Trophoblast cell (in vitro differentiated cells and primary cell): ENCODE measurements around the gene STK38L.

Experiments used
- DNase-seq, 2 donors: peaks; one replicate each; pipeline ENCODE4 v3.0.0-alpha.2; 2016
- H2AFZ ChIP-seq: 2 replicates; pipeline ENCODE4 v1.6.1; 2013; ENCODE audit warnings: low read length, moderate library complexity, mild to moderate bottlenecking; ENCODE audit not compliant: insufficient read depth, poor library complexity
- H2AK5ac ChIP-seq: 2 replicates; pipeline ENCODE4 v1.6.1; 2013; ENCODE audit warnings: mild to moderate bottlenecking, low read length
- H2BK120ac ChIP-seq: 2 replicates; pipeline ENCODE4 v1.6.1; 2013; ENCODE audit warnings: low read length, mild to moderate bottlenecking, moderate library complexity; ENCODE audit not compliant: insufficient read depth, poor library complexity
- H2BK12ac ChIP-seq: 2 replicates; pipeline ENCODE4 v1.6.1; 2013; ENCODE audit warnings: mild to moderate bottlenecking, low read length, moderate library complexity
- H2BK5ac ChIP-seq: 2 replicates; pipeline ENCODE4 v1.6.1; 2013; ENCODE audit warnings: low read length, low read depth, moderate library complexity, mild to moderate bottlenecking; ENCODE audit not compliant: poor library complexity
- H3K14ac ChIP-seq: 2 replicates; pipeline ENCODE4 v1.6.1; 2013; ENCODE audit warnings: mild to moderate bottlenecking, low read length
- H3K18ac ChIP-seq: 2 replicates; pipeline ENCODE4 v1.6.1; 2013; ENCODE audit warnings: mild to moderate bottlenecking, low read length
- H3K23ac ChIP-seq: 2 replicates; pipeline ENCODE4 v1.6.1; 2013; ENCODE audit warnings: low read length
- H3K27ac ChIP-seq: 2 replicates; pipeline ENCODE4 v1.5.1; 2013; ENCODE audit warnings: low read depth, mild to moderate bottlenecking, inconsistent platforms, low read length, moderate library complexity
- H3K27me3 ChIP-seq: 2 replicates; pipeline ENCODE4 v1.6.1; 2013; ENCODE audit warnings: inconsistent platforms, mild to moderate bottlenecking, low read length, moderate library complexity; ENCODE audit not compliant: insufficient read depth
- H3K36me3 ChIP-seq, 2 experiments: 1 replicate in 1 of 2; 2 replicates in 1 of 2; pipeline ENCODE4 v1.6.1; 2013; ENCODE audit warnings: low read length in 2 of 2, mild to moderate bottlenecking in 2 of 2, moderate library complexity in 1 of 2; ENCODE audit not compliant: insufficient read depth in 2 of 2, control insufficient read depth in 1 of 2
- H3K4ac ChIP-seq: 2 replicates; pipeline ENCODE4 v1.6.1; 2013; ENCODE audit warnings: low read depth, mild to moderate bottlenecking, low read length, moderate library complexity
- H3K4me1 ChIP-seq, 2 experiments: 1 replicate in 1 of 2; 2 replicates in 1 of 2; pipeline ENCODE4 v1.6.1; 2013; ENCODE audit warnings: low read length in 2 of 2, mild to moderate bottlenecking in 2 of 2, moderate library complexity in 1 of 2; ENCODE audit not compliant: insufficient read depth in 2 of 2, control insufficient read depth in 1 of 2
- H3K4me2 ChIP-seq: 2 replicates; pipeline ENCODE4 v1.6.1; 2013; ENCODE audit warnings: inconsistent platforms, mild to moderate bottlenecking, low read length, moderate library complexity
- H3K4me3 ChIP-seq: 2 replicates; pipeline ENCODE4 v1.5.1; 2013; ENCODE audit warnings: mild to moderate bottlenecking, low read depth, low read length, inconsistent platforms
- H3K79me1 ChIP-seq: one replicate; pipeline ENCODE4 v1.6.1; 2013; ENCODE audit warnings: low read length
- H3K79me2 ChIP-seq: 2 replicates; pipeline ENCODE4 v1.6.1; 2013; ENCODE audit warnings: low read length, mild to moderate bottlenecking; ENCODE audit not compliant: control insufficient read depth, insufficient read depth, poor library complexity
- H3K9ac ChIP-seq: 2 replicates; pipeline ENCODE4 v1.6.1; 2013; ENCODE audit warnings: mild to moderate bottlenecking, low read length
- H3K9me3 ChIP-seq: 2 replicates; pipeline ENCODE4 v1.6.1; 2013; ENCODE audit warnings: low read depth, mild to moderate bottlenecking, control low read depth, inconsistent platforms, low read length; ENCODE audit not compliant: insufficient read depth
- H4K12ac ChIP-seq: 2 replicates; pipeline ENCODE4 v1.6.1; 2013; ENCODE audit warnings: low read depth, mild to moderate bottlenecking, low read length, moderate library complexity
- H4K8ac ChIP-seq: 2 replicates; pipeline ENCODE4 v1.6.1; 2013; ENCODE audit warnings: low read depth, mild to moderate bottlenecking, low read length, moderate library complexity
- H4K91ac ChIP-seq: one replicate; pipeline ENCODE4 v1.6.1; 2013; ENCODE audit warnings: low read depth, mild to moderate bottlenecking, low read length, moderate library complexity
- WGBS: extraction: QIAGEN DNeasy Blood & Tissue Kit; methylation state at CpG from one replicate; pipeline ENCODE4 v1.1.7; 2013; ENCODE audit warnings: missing lambda C conversion rate; ENCODE audit not compliant: insufficient read length, insufficient coverage; ENCODE audit errors: extremely low coverage; 5-methylcytosine and 5-hydroxymethylcytosine counted together

STK38L gene

GRCh38 chr12:27243006-27243405 lies 1.1 kb upstream of the STK38L start:
- Histone ChIP-seq H3K4ac (no peak overlapping the region), H2AK5ac (no peak overlapping the region), H3K9me3 (peaks cover 2% of the 10 kb centered on the region), H3K4me3 (no peak overlapping the region), H3K9ac (no peak overlapping the region), H2BK5ac (no peak overlapping the region), H3K4me2 (no peak overlapping the region), H4K8ac (no peak overlapping the region), H3K27me3 (no peaks in the 10 kb centered on the region), H4K91ac (no peak overlapping the region), H3K27ac (no peak overlapping the region), H3K36me3 (no peaks in the 10 kb centered on the region), H3K23ac (no peak overlapping the region), H3K79me2 (peaks cover 5% of the 10 kb centered on the region), H4K12ac (no peak overlapping the region), H2AFZ (no peak overlapping the region), H2BK120ac (no peak overlapping the region), H3K14ac (no peak overlapping the region), H3K18ac (no peak overlapping the region), H2BK12ac (no peak overlapping the region), H3K79me1 (peaks cover 9% of the 10 kb centered on the region), H3K4me1 (peaks cover 0 to 2% of the 10 kb centered on the region in 2 experiments)
- DNase-seq, result peak in 1 of 2 donors; percentile 14
- WGBS, result no CpG with 5 or more reads among the region's 4 CpGs

- Histone ChIP-seq H3K9me3 (peaks cover 2% of the 10 kb centered on the region), H3K18ac (peak overlapping the region; percentile 76), H3K4me1 (peaks cover 0 to 2% of the 10 kb centered on the region in 2 experiments), H3K36me3 (no peaks in the 10 kb centered on the region), H4K8ac (peak overlapping the region; percentile 59), H2BK12ac (no peak overlapping the region), H3K4ac (peak overlapping the region; percentile 60), H3K4me2 (peak overlapping the region; percentile 72), H4K91ac (peak overlapping the region; percentile 63), H3K27me3 (no peaks in the 10 kb centered on the region), H3K27ac (peak overlapping the region; percentile 55), H2AFZ (peak overlapping the region; percentile 73), H3K23ac (no peak overlapping the region), H3K9ac (peak overlapping the region; percentile 90), H3K14ac (peak overlapping the region; percentile 83), H4K12ac (peak overlapping the region; percentile 49), H2BK5ac (peak overlapping the region; percentile 32), H3K4me3 (peak overlapping the region; percentile 84), H3K79me1 (peaks cover 9% of the 10 kb centered on the region), H3K79me2 (peaks cover 5% of the 10 kb centered on the region), H2BK120ac (peak overlapping the region; percentile 65), H2AK5ac (no peak overlapping the region)
- DNase-seq, result no peak
- no CpG with 5 or more reads among the region's 18 CpGs for WGBS
Observed at GRCh38 chr12:27244689-27245488, 803 bp downstream of the STK38L start.

- Histone ChIP-seq H3K18ac (no peak overlapping the region), H4K12ac (no peak overlapping the region), H4K91ac (no peak overlapping the region), H2AK5ac (no peak overlapping the region), H3K4me1 (peaks cover 0 to 2% of the 10 kb centered on the region in 2 experiments), H2BK120ac (no peak overlapping the region), H3K4me3 (no peak overlapping the region), H3K4me2 (peak overlapping the region; percentile 37), H2BK5ac (no peak overlapping the region), H4K8ac (no peak overlapping the region), H3K23ac (no peak overlapping the region), H3K27ac (no peak overlapping the region), H3K79me1 (peaks cover 9% of the 10 kb centered on the region), H3K79me2 (peaks cover 5% of the 10 kb centered on the region), H3K14ac (no peak overlapping the region), H3K9ac (no peak overlapping the region), H3K36me3 (no peaks in the 10 kb centered on the region), H2AFZ (no peak overlapping the region), H3K9me3 (peaks cover 2% of the 10 kb centered on the region), H2BK12ac (no peak overlapping the region), H3K4ac (no peak overlapping the region), H3K27me3 (no peaks in the 10 kb centered on the region)
- no CpG with 5 or more reads among the region's 2 CpGs for WGBS
- DNase-seq, result no peak
Observed at GRCh38 chr12:27246141-27246540, 2.1 kb downstream of the STK38L start.

- Histone ChIP-seq H2BK12ac (no peak overlapping the region), H2AFZ (no peak overlapping the region), H3K4me3 (no peak overlapping the region), H2BK5ac (no peak overlapping the region), H3K27me3 (no peaks in the 10 kb centered on the region), H2AK5ac (no peak overlapping the region), H3K9ac (no peak overlapping the region), H3K79me1 (peaks cover 9% of the 10 kb centered on the region), H4K8ac (no peak overlapping the region), H3K4me2 (peak overlapping the region; percentile 26), H2BK120ac (no peak overlapping the region), H3K18ac (no peak overlapping the region), H3K23ac (peak overlapping the region; percentile 20), H3K4ac (no peak overlapping the region), H3K27ac (no peak overlapping the region), H3K14ac (no peak overlapping the region), H4K91ac (no peak overlapping the region), H3K4me1 (peaks cover 0 to 2% of the 10 kb centered on the region in 2 experiments), H4K12ac (no peak overlapping the region), H3K9me3 (peaks cover 2% of the 10 kb centered on the region), H3K36me3 (no peaks in the 10 kb centered on the region), H3K79me2 (peaks cover 5% of the 10 kb centered on the region)
- no CpG with 5 or more reads among the region's 5 CpGs for WGBS
- DNase-seq, result no peak
Observed at GRCh38 chr12:27246774-27247173, 2.7 kb downstream of the STK38L start.
